OCI-LY1 (cell line): ENCODE measurements around the gene MR1.

Source experiments
- CTCF ChIP-seq: fragments of 200-600 bp; sonication (generic), shearing (Covaris generic); IDR thresholded peaks from 2 replicates; pipeline ENCODE4 v1.5.1; 2017; ENCODE audit warnings: mild to moderate bottlenecking, antibody characterized with exemption, low read length, moderate library complexity, mixed read lengths
- EZH2 ChIP-seq: fragments of 200-600 bp; sonication (generic), shearing (Covaris generic); IDR thresholded peaks from 2 replicates; pipeline ENCODE4 v1.8.0; 2017; ENCODE audit warnings: borderline replicate concordance, mixed run types, mild to moderate bottlenecking, antibody characterized with exemption, low read length, moderate library complexity, mixed read lengths

- TF ChIP-seq CTCF (no peak), EZH2 (no peak)
These were observed 74.6 kb downstream of the MR1 start for GRCh38 chr1:181108304-181108867.
